Measurements from ENCODE around the gene IFNL2. TPM values are rescaled to one million over a fixed set of nuclear protein-coding genes. Genes with fewer than 3 reads are reported as not detected.

The IFNL2 gene
- total RNA-seq, 1 donor: not detected

DNA sequence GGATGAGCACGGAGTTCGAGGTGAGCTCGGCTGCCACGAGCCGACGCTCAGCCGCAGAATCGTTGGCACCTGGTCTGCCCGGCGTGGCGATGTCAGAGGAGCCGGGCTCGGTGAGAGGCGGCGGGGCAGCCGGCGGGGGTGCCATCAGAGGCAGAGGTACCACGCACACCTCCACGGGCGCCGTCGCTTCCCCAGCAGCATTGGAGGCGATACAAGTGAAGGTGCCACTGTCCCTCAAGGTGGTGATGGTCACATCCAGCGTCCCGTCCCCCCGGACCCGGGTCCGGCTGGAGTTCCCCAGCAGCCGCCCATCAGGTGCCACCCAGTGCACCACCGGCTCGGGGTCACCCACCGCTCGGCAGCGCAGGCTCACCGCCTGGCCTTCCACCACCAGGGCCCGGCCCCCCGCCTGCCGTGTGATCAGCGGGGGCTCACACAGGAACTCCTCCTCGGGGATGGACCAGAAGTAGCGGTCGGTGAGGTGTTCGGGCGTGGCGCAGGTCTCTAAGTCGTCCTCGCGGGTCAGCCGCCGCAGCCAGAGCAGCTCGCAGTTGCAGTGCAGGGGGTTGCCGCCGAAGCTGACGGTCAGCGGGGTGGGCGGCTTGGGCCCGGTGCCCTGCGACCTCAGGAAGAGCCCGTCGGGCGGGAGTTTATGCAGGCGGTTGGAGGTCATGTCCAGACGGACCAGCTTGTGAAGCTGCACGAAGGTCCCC lies 46.0 kb downstream of the IFNL2 start:
- Histone ChIP-seq H3K4me2 (ENCODE audit: insufficient read depth, low read length) (no peak overlapping the region), H3K4me3 (ENCODE audit: insufficient read depth, low read length) (no peak overlapping the region), H3K9me3 (ENCODE audit: low read depth, low read length) (no peaks in the 10 kb centered on the region), H3K27ac (ENCODE audit: low read depth, low read length) (no peak overlapping the region), H3K36me3 (ENCODE audit: insufficient read depth, low read length) (no peaks in the 10 kb centered on the region), H3K27me3 (ENCODE audit: insufficient read depth, low read length) (peaks cover 1% of the 10 kb centered on the region), H4K20me1 (ENCODE audit: insufficient read depth, low read length) (no peaks in the 10 kb centered on the region), H3K4me1 (ENCODE audit: insufficient read depth, low read length) (no peaks in the 10 kb centered on the region), H3K79me2 (ENCODE audit: insufficient read depth, low read length) (no peaks in the 10 kb centered on the region), H2AFZ (ENCODE audit: low read length) (no peak overlapping the region)
- TF ChIP-seq, protein P1, sequence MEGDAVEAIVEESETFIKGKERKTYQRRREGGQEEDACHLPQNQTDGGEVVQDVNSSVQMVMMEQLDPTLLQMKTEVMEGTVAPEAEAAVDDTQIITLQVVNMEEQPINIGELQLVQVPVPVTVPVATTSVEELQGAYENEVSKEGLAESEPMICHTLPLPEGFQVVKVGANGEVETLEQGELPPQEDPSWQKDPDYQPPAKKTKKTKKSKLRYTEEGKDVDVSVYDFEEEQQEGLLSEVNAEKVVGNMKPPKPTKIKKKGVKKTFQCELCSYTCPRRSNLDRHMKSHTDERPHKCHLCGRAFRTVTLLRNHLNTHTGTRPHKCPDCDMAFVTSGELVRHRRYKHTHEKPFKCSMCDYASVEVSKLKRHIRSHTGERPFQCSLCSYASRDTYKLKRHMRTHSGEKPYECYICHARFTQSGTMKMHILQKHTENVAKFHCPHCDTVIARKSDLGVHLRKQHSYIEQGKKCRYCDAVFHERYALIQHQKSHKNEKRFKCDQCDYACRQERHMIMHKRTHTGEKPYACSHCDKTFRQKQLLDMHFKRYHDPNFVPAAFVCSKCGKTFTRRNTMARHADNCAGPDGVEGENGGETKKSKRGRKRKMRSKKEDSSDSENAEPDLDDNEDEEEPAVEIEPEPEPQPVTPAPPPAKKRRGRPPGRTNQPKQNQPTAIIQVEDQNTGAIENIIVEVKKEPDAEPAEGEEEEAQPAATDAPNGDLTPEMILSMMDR (IDR thresholded peaks at IDR 0.05; ENCODE audit: extremely low read depth, low read depth, low read length): no peak
- no peak for DNase-seq (ENCODE audit: insufficient read length, low spot score, missing footprints)

DNA sequence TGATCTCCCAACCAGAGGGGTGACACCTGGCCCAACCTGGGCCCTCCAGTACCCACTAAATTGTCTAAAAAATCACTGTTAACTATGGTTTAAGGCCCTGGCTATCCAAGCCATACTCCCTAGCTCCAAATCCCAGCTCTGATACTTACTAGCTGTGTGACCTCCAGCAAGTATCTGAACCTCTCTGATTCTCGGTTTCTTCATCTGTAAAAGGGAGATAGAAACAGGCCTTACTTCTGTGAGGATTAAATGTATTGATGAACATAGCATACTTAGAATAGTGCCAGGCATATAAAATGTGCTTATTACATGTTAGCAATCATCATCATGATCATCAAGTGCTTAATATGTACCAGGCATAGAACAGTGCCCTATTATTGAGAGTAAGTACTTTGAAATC lies 47.7 kb downstream of the IFNL2 start:
- Histone ChIP-seq H3K27me3 (ENCODE audit: insufficient read depth, low read length) (peaks cover 12% of the 10 kb centered on the region), H2AFZ (ENCODE audit: low read length) (no peak overlapping the region), H3K9me3 (ENCODE audit: low read depth, low read length) (no peaks in the 10 kb centered on the region), H3K4me3 (ENCODE audit: insufficient read depth, low read length) (no peak overlapping the region), H3K79me2 (ENCODE audit: insufficient read depth, low read length) (no peaks in the 10 kb centered on the region), H3K27ac (ENCODE audit: low read depth, low read length) (no peak overlapping the region), H3K4me2 (ENCODE audit: insufficient read depth, low read length) (no peak overlapping the region), H3K36me3 (ENCODE audit: insufficient read depth, low read length) (no peaks in the 10 kb centered on the region), H3K4me1 (ENCODE audit: insufficient read depth, low read length) (no peaks in the 10 kb centered on the region), H4K20me1 (ENCODE audit: insufficient read depth, low read length) (no peaks in the 10 kb centered on the region)
- DNase-seq (ENCODE audit: insufficient read length, low spot score, missing footprints): peak; percentile 74
- TF ChIP-seq, protein P1 (IDR thresholded peaks at IDR 0.05; ENCODE audit: extremely low read depth, low read depth, low read length): no peak

DNA sequence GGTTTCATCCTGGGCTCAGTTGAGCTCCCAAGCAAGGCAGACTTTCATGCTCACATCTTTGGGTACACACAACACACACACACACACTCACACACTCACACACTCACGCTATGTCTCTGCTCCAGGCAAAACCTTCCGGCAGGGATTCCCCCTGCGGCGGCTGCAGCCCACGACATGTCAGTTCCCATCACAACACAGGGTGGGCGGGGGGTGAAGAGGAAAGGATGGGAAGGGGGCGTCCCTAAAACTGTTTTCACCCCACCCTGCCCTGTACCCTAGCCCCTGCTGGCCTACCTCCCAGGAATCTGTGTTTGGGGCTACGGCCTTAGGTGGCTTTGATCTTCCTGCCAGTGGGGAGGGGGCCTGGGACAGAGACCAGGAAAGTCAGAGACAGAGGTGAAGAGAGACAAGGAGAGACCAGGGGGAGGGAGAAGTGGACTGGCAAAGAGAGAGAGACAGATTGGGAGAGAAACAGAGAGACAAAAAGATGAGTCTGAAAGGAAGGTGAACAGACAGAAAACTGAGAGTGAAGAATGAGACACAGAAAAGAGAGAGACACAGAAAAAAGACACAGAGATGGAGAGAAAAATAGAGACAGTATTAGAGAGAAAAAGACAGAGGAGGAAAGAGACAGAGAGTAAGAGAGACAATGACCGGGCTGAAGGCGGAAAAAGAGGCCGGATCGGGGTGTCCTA lies 48.6 kb downstream of the IFNL2 start:
- Histone ChIP-seq H3K36me3 (ENCODE audit: insufficient read depth, low read length) (no peaks in the 10 kb centered on the region), H3K9me3 (ENCODE audit: low read depth, low read length) (no peaks in the 10 kb centered on the region), H3K4me1 (ENCODE audit: insufficient read depth, low read length) (no peaks in the 10 kb centered on the region), H4K20me1 (ENCODE audit: insufficient read depth, low read length) (no peaks in the 10 kb centered on the region), H3K79me2 (ENCODE audit: insufficient read depth, low read length) (no peaks in the 10 kb centered on the region), H3K4me3 (ENCODE audit: insufficient read depth, low read length) (no peak overlapping the region), H3K4me2 (ENCODE audit: insufficient read depth, low read length) (no peak overlapping the region), H3K27ac (ENCODE audit: low read depth, low read length) (no peak overlapping the region), H2AFZ (ENCODE audit: low read length) (no peak overlapping the region), H3K27me3 (ENCODE audit: insufficient read depth, low read length) (peaks cover 19% of the 10 kb centered on the region)
- TF ChIP-seq, protein P1 (IDR thresholded peaks at IDR 0.05; ENCODE audit: extremely low read depth, low read depth, low read length): no peak
- DNase-seq (ENCODE audit: insufficient read length, low spot score, missing footprints): peak; percentile 77

DNA sequence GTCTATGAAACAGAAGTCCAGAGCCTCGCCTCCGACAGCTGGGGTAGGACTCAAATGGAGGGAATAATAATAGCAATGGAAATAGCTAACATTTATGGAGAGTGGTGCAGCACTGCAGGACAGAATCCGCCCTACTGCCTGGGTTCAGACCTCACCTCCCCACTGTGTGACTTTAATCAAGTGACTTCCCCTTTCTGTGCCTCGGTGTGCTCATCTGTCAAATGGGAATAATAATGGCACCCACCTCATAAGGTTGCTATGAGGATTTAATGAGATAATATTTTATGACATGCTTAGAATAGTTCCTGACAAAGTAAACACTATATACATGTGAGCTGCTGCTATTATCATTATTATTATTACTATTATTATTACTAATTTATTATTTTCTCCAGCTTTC lies 49.3 kb downstream of the IFNL2 start:
- H2AFZ ChIP-seq (ENCODE audit: low read length): no peak overlapping the region
- H3K27me3 ChIP-seq (ENCODE audit: insufficient read depth, low read length): peaks cover 19% of the 10 kb centered on the region
- no peaks in the 10 kb centered on the region for H3K36me3 ChIP-seq (ENCODE audit: insufficient read depth, low read length)
- TF ChIP-seq, protein P1 (IDR thresholded peaks at IDR 0.05; ENCODE audit: extremely low read depth, low read depth, low read length): no peak
- no peak overlapping the region for H3K27ac ChIP-seq (ENCODE audit: low read depth, low read length)
- no peaks in the 10 kb centered on the region for H3K9me3 ChIP-seq (ENCODE audit: low read depth, low read length)
- no peak for DNase-seq (ENCODE audit: insufficient read length, low spot score, missing footprints)
- H4K20me1 ChIP-seq (ENCODE audit: insufficient read depth, low read length): no peaks in the 10 kb centered on the region
- H3K4me3 ChIP-seq (ENCODE audit: insufficient read depth, low read length): no peak overlapping the region
- H3K4me1 ChIP-seq (ENCODE audit: insufficient read depth, low read length): no peaks in the 10 kb centered on the region
- no peak overlapping the region for H3K4me2 ChIP-seq (ENCODE audit: insufficient read depth, low read length)
- no peaks in the 10 kb centered on the region for H3K79me2 ChIP-seq (ENCODE audit: insufficient read depth, low read length)

All from osteoblast (primary cell).